RWPE1 (cell line): ENCODE data around the gene SLC34A1.

Experiments used
- CTCF ChIA-PET: fragments of 350-600 bp; sonication (Branson Sonifier 250); formaldehyde crosslinking; extraction: SDS; loops from one replicate; lab custom pipeline; 2021; lab: Yijun Ruan, JAX
- POLR2A ChIA-PET: fragments of 400-600 bp; formaldehyde crosslinking; extraction: SDS; loops from one replicate; lab custom pipeline; 2020; ENCODE audit warnings: antibody characterized with exemption; ENCODE audit not compliant: low non-redundant PET; lab: Yijun Ruan, JAX
- DNase-seq: peaks from one replicate; pipeline ENCODE4 v3.0.0; 2012; ENCODE audit warnings: low spot score
- H3K27ac ChIP-seq: fragments of 450-650 bp; 2 replicates; pipeline ENCODE4 v1.5.1; 2017
- TF ChIP-seq, protein P1 (sequence below): fragments of 450-650 bp; conservative IDR thresholded peaks from 2 replicates; pipeline ENCODE4 v1.5.1; 2017; ENCODE audit warnings: low read depth, mild to moderate bottlenecking

Gene SLC34A1

DNA sequence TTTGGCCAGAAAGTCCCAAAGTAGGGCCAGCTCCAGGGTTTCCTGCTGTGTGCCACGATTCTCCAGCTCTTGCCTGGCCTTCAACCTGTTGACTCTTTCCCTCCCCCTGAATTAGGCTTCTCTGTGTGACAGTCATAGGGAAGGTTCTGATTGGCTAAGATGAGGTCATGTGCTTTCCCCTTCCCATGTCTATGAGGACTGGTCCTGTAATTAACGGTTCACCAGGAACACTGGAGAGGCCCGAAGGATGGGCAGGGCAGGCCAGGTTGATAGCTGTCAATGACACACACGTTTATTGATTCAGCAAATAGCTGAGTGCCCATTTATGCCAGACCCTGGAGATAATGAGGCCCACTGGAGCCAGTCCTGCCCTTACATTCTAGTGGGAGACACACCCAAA is 53.4 kb downstream of the SLC34A1 start:
- TF ChIP-seq, protein P1, sequence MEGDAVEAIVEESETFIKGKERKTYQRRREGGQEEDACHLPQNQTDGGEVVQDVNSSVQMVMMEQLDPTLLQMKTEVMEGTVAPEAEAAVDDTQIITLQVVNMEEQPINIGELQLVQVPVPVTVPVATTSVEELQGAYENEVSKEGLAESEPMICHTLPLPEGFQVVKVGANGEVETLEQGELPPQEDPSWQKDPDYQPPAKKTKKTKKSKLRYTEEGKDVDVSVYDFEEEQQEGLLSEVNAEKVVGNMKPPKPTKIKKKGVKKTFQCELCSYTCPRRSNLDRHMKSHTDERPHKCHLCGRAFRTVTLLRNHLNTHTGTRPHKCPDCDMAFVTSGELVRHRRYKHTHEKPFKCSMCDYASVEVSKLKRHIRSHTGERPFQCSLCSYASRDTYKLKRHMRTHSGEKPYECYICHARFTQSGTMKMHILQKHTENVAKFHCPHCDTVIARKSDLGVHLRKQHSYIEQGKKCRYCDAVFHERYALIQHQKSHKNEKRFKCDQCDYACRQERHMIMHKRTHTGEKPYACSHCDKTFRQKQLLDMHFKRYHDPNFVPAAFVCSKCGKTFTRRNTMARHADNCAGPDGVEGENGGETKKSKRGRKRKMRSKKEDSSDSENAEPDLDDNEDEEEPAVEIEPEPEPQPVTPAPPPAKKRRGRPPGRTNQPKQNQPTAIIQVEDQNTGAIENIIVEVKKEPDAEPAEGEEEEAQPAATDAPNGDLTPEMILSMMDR = no peak
- DNase-seq = no peak
- H3K27ac ChIP-seq = peak overlapping the region; percentile 94
- POLR2A ChIA-PET = no interaction called here
- CTCF ChIA-PET = interaction anchor here (0.7 to 2.1 kb wide), 4 partner anchors 10 to 686 kb away, joined by 3 to 7 read pairs (median 4); no protein-coding TSS in a partner anchor

DNA sequence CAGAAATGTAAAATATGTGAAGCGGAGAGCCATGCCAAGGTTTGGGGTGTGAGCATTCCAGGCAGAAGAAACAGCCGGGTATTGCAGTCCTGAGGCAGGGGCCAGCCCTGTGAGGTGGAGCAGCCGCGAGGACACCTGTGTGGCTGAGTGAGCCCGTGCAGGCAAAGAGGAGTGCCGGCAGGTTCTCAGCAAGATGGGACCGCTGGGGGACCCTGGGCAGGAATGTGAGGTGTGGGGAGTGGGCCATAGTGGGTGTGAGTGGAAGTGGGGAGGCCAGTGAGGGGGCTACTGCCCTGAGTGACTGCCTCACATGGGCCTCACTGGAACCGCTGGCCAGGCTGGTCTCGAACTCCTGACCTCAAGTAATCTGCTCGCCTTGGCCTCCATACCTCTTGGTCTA is 54.2 kb downstream of the SLC34A1 start:
- peak overlapping the region; percentile 94 for H3K27ac ChIP-seq
- no peak for DNase-seq
- TF ChIP-seq, protein P1 = no peak
- POLR2A ChIA-PET = no interaction called here
- CTCF ChIA-PET = interaction anchor here (12.5 kb wide), 1 partner anchor 35 kb away, joined by 148 read pairs; no protein-coding TSS in a partner anchor

DNA sequence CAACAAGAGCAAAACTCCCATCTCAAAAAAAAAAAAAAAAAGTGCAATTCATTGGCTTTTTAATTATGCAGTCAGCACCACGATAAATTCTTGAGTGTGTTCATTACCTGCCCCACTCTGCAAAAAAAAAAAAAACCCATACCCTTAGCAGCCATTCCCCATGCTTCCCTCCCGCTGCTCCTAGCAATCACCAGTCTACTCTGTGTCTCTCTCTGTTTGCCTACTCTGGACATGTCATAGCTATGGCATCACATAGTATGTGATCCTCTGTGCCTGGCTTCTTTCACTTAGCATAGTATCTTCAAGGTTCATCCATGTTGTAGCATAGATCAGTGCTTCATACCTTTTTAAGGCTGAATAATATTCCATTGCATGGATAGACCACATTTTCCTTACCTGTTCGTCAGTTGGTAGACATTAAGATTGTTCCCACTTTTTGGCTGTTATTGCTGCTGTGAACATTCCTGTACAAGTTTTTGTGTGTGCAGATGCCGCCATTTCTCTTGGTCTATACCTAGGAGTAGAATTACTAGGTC is 55.4 kb downstream of the SLC34A1 start:
- no peak overlapping the region for H3K27ac ChIP-seq
- POLR2A ChIA-PET = no interaction called here
- CTCF ChIA-PET = interaction anchor here (0.5 to 12.5 kb wide), 3 partner anchors 14 to 36 kb away, joined by 3 to 148 read pairs (median 4); no protein-coding TSS in a partner anchor
- DNase-seq = no peak
- TF ChIP-seq, protein P1 = no peak

DNA sequence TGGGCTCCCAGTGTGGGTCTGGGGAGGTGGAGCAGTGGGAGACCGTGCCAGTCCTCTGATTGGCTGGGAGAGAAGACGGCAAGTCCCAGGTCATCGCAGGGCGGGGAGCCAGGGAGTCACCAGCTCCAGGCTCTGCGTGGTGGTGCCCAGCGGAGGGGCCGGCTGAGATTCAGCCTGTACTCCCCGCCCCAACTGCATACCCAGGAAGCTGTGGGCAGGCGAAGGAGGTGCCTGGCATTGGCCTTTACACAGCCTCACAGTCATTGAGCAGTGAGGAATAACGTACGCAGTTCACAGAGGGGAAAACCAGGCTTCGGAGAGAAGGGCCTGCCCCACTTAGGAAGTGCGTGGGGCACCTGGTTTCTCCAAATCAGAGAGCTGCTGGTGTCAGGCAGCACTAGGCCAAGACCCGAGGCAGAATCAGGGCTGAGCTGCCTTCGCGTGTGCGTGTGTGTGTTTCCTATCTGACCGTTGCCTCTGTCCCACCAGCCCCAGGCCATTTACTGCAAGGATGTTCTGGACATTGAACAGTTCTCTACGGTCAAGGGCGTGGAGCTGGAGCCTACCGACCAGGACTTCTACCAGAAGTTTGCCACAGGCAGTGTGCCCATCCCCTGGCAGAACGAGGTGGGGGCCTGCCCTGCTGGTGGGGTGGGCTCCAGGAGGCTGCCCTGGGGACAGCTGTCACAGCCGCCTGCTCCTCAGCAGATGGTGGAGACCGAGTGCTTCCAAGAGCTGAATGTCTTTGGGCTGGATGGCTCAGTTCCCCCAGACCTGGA is 56.2 kb downstream of the SLC34A1 start:
- CTCF ChIA-PET = interaction anchor here (0.6 to 12.5 kb wide), 5 partner anchors 11 to 122 kb away, joined by 3 to 148 read pairs (median 4); no protein-coding TSS in a partner anchor
- POLR2A ChIA-PET = no interaction called here
- peak overlapping the region; percentile 88 for H3K27ac ChIP-seq
- DNase-seq = no peak
- TF ChIP-seq, protein P1 = no peak

DNA sequence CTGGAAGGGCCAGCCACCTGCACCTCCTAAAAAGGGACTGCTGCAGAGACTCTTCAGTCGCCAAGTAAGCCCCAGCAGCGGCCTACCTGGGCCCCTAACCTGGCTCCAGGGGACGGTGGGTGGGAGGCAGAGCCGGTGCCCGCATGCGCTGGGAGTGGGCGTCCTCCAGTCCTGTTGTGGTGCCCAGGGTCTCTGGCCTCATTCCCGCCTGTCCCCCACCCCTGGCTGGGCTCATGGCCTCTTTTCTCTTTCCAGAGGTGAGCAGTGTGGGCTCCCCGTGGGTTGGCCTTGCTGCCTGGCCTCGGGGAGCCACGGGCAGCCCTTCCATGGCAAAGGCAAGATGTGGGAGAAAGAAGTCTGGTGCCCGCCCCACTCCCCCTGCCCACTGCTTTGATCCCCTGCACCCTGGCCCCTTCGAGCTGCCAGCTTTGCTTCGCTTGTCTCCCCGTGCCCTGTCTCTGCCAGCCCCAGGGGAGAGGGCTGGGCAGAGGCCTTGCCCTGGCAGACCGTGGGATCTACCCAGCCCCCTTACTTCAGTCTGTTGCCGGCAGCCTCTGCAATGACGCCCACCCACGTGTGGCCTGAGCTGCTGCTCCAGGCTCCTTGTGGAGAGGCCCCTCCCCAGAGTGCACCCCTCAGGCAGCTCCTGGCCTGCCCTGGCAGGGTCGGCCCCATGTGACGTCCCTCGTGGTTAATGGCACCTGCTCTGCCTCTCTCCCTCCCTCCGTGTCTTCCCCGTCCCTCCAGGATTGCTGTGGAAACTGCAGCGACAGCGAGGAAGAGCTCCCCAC is 57.0 kb downstream of the SLC34A1 start:
- DNase-seq = no peak
- TF ChIP-seq, protein P1 = no peak
- H3K27ac ChIP-seq = peak overlapping the region; percentile 88
- CTCF ChIA-PET = interaction anchor here (0.6 to 12.5 kb wide), 5 partner anchors 11 to 123 kb away, joined by 3 to 148 read pairs (median 4); no protein-coding TSS in a partner anchor
- POLR2A ChIA-PET = interaction anchor here (0.6 to 1.3 kb wide), 2 partner anchors 15 to 137 kb away, joined by 3 to 5 read pairs; partner anchors contain the start of genes GRK6, PRELID1 and RAB24
